ENCODE data around the gene TMEM40.
"Not testable (repeated sequence)": the region's sequence is repeated elsewhere in the genome, so short reads cannot be mapped to it uniquely, and the experiment has no call there.

Gene TMEM40

GRCh38 chr3:12793701-12794100, 34.6 kb upstream of the TMEM40 start:
- TF ChIP-seq POLR2A (IDR thresholded peaks at IDR 0.05; ENCODE audit: extremely low read depth, insufficient read length) (no peak), MAX (IDR thresholded peaks at IDR 0.05; ENCODE audit: low read depth, low read length) (no peak), MYC (IDR thresholded peaks at IDR 0.05; ENCODE audit: low read depth, low read length) (no peak), CTCF (IDR thresholded peaks at IDR 0.05; ENCODE audit: low read depth, low read length) (no peak)
- DNase-seq (ENCODE audit: low read depth), result no peak
- H3K4me3 ChIP-seq (ENCODE audit: low read depth, low read length), result no peak overlapping the region

GRCh38 chr3:12791430-12791829, 32.4 kb upstream of the TMEM40 start:
- H3K4me3 ChIP-seq (ENCODE audit: low read depth, low read length), result no peak overlapping the region
- DNase-seq (ENCODE audit: low read depth), result no peak
- no peak for TF ChIP-seq POLR2A (IDR thresholded peaks at IDR 0.05; ENCODE audit: extremely low read depth, insufficient read length)

- not testable (repeated sequence) for DNase-seq (ENCODE audit: low read depth); H3K4me3 ChIP-seq (ENCODE audit: low read depth, low read length)
These were observed 29.1 kb upstream of the TMEM40 start for GRCh38 chr3:12787967-12788690.

GRCh38 chr3:12787346-12787745, 28.3 kb upstream of the TMEM40 start:
- not testable (repeated sequence) for H3K4me3 ChIP-seq (ENCODE audit: low read depth, low read length); DNase-seq (ENCODE audit: low read depth)
- TF ChIP-seq CTCF (IDR thresholded peaks at IDR 0.05; ENCODE audit: low read depth, low read length), result peak; percentile 24

- DNase-seq (ENCODE audit: low read depth), result no peak
- TF ChIP-seq POLR2A (IDR thresholded peaks at IDR 0.05; ENCODE audit: extremely low read depth, insufficient read length), result no peak
- no peak for TF ChIP-seq MAX (IDR thresholded peaks at IDR 0.05; ENCODE audit: low read depth, low read length)
- TF ChIP-seq CTCF (IDR thresholded peaks at IDR 0.05; ENCODE audit: low read depth, low read length), result no peak
- TF ChIP-seq MYC (IDR thresholded peaks at IDR 0.05; ENCODE audit: low read depth, low read length), result no peak
- H3K4me3 ChIP-seq (ENCODE audit: low read depth, low read length), result no peak overlapping the region
These were observed 26.0 kb upstream of the TMEM40 start for GRCh38 chr3:12785096-12785495.

GRCh38 chr3:12782172-12782815, 23.2 kb upstream of the TMEM40 start:
- TF ChIP-seq MAX (IDR thresholded peaks at IDR 0.05; ENCODE audit: low read depth, low read length), result no peak
- no peak for TF ChIP-seq CTCF (IDR thresholded peaks at IDR 0.05; ENCODE audit: low read depth, low read length)
- no peak for TF ChIP-seq POLR2A (IDR thresholded peaks at IDR 0.05; ENCODE audit: extremely low read depth, insufficient read length)
- TF ChIP-seq MYC (IDR thresholded peaks at IDR 0.05; ENCODE audit: low read depth, low read length), result no peak
- no peak overlapping the region for H3K4me3 ChIP-seq (ENCODE audit: low read depth, low read length)
- no peak for DNase-seq (ENCODE audit: low read depth)

- H3K4me3 ChIP-seq (ENCODE audit: low read depth, low read length), result no peak overlapping the region
- no peak for TF ChIP-seq POLR2A (IDR thresholded peaks at IDR 0.05; ENCODE audit: extremely low read depth, insufficient read length)
- no peak for TF ChIP-seq MAX (IDR thresholded peaks at IDR 0.05; ENCODE audit: low read depth, low read length)
- TF ChIP-seq MYC (IDR thresholded peaks at IDR 0.05; ENCODE audit: low read depth, low read length), result no peak
- TF ChIP-seq CTCF (IDR thresholded peaks at IDR 0.05; ENCODE audit: low read depth, low read length), result no peak
- no peak for DNase-seq (ENCODE audit: low read depth)
These were observed 21.7 kb upstream of the TMEM40 start for GRCh38 chr3:12780751-12781150.

Data from NB4 (cell line).